HFF-Myc (cell line): ENCODE data around the gene TRABD2B.

Experiments
- DNase-seq: peaks from one replicate; pipeline ENCODE4 v3.0.0-alpha.2; 2011; ENCODE audit warnings: low read depth; ENCODE audit errors: extremely low read depth
- H3K4me3 ChIP-seq: replicated peaks from 2 replicates; pipeline ENCODE4 v1.5.1; 2011; ENCODE audit warnings: low read depth, mild to moderate bottlenecking, control low read depth, low read length
- TF ChIP-seq, protein P1 (sequence below): IDR thresholded peaks from 2 replicates; pipeline ENCODE4 v1.5.1; 2012; ENCODE audit warnings: mild to moderate bottlenecking, low read depth, low read length, control low read depth; ENCODE audit errors: missing control alignments

Gene TRABD2B

DNA sequence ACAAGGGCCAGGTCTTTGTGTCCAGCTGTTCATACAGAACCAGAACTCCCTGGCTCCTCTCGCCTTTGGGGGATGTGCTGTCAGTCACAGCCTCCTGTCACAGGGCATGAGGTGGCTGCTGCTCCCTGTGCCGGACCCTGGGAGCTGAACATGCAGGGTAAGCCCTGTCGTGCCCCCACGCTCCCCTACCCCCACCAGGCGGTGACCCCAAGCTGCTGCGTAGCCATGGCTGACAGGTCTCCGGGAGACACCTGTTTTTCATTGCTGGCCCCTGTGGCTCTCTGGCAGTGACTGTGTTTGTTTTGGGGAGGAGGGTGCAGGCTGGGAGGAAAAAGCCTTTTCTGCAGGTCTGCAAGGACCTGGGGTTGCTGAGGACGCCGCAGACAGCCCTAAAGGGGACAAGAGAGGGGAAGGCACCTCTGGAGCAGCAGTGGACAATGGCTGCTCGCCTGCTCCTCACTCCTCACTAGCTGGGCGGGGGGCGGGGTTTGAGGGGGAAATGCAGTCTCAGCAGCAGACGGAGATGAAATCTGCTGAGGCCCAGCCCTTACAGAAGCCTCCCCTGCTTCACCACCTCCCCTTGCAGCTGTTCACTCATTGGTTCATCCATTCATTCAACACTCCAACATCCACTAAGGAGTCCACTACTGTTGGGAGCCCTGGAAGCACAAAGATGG, 81.4 kb downstream of the TRABD2B start:
- no peak for DNase-seq
- no peak overlapping the region for H3K4me3 ChIP-seq
- TF ChIP-seq, protein P1, sequence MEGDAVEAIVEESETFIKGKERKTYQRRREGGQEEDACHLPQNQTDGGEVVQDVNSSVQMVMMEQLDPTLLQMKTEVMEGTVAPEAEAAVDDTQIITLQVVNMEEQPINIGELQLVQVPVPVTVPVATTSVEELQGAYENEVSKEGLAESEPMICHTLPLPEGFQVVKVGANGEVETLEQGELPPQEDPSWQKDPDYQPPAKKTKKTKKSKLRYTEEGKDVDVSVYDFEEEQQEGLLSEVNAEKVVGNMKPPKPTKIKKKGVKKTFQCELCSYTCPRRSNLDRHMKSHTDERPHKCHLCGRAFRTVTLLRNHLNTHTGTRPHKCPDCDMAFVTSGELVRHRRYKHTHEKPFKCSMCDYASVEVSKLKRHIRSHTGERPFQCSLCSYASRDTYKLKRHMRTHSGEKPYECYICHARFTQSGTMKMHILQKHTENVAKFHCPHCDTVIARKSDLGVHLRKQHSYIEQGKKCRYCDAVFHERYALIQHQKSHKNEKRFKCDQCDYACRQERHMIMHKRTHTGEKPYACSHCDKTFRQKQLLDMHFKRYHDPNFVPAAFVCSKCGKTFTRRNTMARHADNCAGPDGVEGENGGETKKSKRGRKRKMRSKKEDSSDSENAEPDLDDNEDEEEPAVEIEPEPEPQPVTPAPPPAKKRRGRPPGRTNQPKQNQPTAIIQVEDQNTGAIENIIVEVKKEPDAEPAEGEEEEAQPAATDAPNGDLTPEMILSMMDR, result no peak

DNA sequence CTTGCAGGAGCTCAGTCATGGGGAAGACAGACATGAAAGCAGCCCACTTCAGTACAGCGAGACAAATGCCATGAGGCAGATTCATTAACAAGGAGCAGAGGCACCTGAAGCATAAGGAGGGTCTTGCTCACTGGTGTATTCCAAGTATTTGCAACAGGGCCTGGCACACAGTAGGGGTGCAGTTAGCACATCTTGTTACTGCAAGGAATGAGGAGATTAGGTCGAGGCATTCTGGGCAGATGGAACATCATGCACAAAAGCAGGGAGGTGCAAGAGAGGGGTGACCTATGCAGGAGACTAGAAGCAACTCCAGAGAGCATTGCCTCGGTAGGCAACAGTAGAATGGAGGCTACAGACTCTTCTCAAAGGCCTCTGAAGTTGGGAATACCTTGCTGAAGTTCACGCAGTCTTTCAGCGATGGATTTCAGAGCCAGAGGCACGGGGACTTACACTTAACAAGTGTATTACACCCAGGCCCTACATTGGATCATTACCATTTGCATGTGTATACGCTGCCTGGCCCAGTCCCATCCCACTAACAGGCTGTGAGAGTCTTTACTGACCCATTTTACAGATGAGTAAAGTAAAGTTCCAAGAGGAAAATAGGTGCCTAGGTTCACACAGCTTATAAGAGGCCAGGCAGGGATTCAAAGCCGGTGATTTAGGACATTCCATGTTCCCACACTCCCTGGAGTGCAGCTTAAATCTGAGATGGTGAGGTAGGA, 82.1 kb downstream of the TRABD2B start:
- H3K4me3 ChIP-seq, result no peak overlapping the region
- TF ChIP-seq, protein P1, result no peak
- DNase-seq, result no peak

- no peak overlapping the region for H3K4me3 ChIP-seq
- TF ChIP-seq, protein P1, result no peak
- no peak for DNase-seq
These were observed 82.8 kb downstream of the TRABD2B start for GRCh38 chr1:47914218-47914938.

GRCh38 chr1:47913225-47913823, 83.9 kb downstream of the TRABD2B start:
- DNase-seq, result no peak
- TF ChIP-seq, protein P1, result no peak
- no peak overlapping the region for H3K4me3 ChIP-seq

DNA sequence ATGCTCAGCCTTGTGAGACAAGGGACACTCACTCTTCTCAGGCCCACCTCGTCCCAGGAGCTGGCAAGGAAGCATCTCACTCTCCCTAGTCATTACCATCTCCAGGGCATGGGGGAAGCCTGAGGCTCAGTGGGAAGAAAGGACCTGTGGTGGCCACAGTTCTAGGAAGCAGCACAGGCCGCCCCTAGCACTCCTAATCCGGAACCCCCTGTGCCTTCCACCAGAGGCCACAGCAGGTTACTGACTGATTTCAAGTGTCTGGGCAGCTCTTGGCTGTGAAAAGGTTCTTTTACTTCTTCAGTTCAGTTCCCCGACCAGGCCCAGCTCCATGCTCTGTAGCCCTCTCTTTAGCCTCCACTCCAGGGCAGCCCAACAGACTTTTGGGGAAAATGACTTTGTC, 84.4 kb downstream of the TRABD2B start:
- DNase-seq, result no peak
- TF ChIP-seq, protein P1, result no peak

GRCh38 chr1:47911892-47912291, 85.3 kb downstream of the TRABD2B start:
- TF ChIP-seq, protein P1, result no peak
- DNase-seq, result no peak
- no peak overlapping the region for H3K4me3 ChIP-seq

More for the DNA sequence above, 84.4 kb downstream of the TRABD2B start:
- H3K4me3 ChIP-seq, result no peak overlapping the region
